GM19351 (cell line): ENCODE measurements around the gene MTLN.
"Not testable (repeated sequence)": the region's sequence is repeated elsewhere in the genome, so short reads cannot be mapped to it uniquely, and the experiment has no call there.

Experiments
- ATAC-seq: cut with Tn5 transposase; IDR thresholded peaks from one replicate; pipeline ENCODE4 v1.9.1; 2021; ENCODE audit warnings: mild to moderate bottlenecking, moderate library complexity; ENCODE audit not compliant: unreplicated experiment

MTLN gene

DNA sequence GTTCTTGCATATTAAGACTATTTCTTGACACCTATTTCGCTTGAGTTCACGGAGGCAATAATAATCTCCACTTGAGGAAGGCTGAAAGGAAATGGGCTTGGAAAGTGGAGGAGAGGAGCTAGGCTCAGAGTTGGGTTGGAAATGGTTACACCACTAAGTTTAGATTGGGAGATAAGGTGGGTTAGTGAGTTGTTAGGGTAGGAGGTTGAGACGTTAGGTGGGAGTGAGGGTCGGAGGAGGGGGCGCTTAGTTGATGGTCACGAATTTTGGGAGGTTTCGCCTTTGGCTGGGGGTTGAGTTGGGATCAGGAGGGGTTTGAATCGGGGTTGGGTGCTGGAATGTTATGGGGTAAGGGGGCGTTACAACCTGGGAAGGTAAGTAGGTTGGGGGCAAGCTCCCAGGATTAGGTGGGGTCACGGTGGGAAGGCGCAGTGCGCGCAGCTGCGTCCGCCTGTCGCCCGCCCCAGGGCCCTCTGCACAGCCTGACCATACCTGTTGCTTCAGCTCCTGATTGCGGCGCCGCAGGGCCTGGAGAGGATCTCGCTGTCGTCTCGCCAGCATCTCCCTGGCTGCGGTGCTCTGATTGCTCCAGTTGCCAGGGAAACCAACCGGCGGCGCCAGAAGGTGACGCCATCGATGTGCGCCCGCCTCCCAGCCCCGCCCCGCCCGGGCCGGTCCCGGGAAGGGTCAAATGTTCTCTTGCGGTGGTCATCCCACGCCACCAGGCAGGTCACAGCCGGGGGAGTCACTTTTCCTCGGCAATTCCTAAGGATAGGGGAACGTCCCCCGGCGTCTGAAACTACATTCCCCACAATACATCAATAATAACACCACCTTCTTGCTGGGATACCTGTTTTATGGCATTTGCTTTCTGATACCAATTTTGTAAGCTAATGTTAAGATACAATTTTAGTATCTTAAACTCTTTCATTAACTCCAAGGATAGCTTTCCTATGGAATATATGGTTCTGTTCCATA is 7.7 kb downstream of the MTLN start, which contains the start of gene NPHP1:
Gene NPHP1 (minus strand): TSS at position 606 of the 978 bp plus-strand sequence. CDS start 45 bp downstream, at position 561.
- peak; percentile 95 for ATAC-seq

- ATAC-seq = no peak
These were observed 14.3 kb downstream of the MTLN start for GRCh38 chr2:110198016-110198415.

- no peak for ATAC-seq
These were observed 14.9 kb downstream of the MTLN start for GRCh38 chr2:110197452-110197851.

- not testable (repeated sequence) for ATAC-seq
These were observed 22.2 kb downstream of the MTLN start for GRCh38 chr2:110190169-110190568.

DNA sequence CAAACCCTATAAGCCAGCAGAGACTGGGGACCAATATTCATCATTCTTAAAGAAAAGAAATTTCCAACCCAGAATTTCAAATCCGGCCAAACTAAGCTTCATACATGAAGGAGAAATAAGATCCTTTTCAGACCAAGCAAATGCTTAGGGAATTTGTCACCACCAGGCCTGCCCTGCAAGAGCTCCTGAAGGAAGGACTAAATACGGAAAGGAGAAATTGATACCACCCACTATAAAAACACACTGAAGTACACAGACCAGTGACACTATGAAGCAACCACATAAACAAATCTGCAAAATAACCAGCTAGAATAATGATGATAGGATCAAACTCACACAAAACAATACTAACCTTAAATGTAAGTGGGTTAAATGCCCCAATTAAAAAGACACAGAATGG is 29.9 kb downstream of the MTLN start:
- ATAC-seq = no peak

DNA sequence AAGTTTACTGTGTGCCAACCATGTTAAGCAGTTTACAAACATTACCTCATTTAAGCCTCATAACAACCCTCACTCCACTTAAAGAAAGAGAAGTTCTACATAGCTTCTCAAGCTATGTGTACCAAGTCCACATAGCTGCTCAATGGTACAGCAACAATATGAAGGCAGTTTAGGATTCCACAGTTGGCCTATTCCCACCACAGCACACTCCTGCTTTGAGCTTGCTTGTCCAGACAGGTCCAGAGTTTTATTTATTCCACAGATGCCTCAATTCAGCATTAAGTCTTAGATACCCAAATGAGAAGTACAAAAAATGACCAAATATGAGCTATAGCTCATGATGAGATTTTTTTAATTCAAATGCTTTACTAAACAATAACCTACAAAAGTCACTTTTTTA is 32.3 kb downstream of the MTLN start:
- ATAC-seq = no peak

DNA sequence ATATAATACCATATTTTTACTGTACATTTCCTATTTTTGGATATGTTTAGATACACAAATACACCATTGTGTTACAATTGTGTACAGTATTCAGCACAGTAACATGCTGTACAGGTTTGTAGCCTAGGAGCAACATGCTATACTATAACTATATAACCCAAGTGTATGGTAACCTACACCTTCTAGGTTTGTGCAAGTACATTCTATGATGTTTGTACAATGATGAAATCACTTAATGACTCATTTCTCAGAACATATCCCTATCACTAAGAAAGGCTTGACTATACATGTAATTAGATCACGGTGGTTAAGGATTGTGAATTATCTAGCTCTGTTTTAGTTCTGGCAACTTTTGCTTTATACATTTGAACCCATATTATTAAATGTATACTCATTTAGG is 38.8 kb downstream of the MTLN start:
- no peak for ATAC-seq

DNA sequence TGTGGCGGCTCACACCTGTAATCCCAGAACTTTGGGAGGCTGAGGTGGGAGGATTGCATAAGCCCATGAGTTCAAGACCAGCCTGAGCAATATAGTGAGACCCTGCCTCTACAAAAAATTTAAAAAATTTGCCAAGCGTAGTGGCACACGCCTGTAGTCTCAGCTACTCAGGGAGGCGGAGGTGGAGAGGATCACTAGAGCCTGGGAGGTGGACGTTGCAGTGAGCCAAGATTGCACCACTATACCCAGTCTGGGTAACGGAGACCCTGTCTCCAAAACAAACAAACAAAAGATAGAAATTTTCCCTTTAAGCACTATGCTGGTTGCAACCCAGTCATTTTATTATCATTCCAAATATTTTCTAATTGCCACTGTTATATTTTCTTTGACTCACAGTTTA is 39.8 kb downstream of the MTLN start:
- ATAC-seq = no peak

DNA sequence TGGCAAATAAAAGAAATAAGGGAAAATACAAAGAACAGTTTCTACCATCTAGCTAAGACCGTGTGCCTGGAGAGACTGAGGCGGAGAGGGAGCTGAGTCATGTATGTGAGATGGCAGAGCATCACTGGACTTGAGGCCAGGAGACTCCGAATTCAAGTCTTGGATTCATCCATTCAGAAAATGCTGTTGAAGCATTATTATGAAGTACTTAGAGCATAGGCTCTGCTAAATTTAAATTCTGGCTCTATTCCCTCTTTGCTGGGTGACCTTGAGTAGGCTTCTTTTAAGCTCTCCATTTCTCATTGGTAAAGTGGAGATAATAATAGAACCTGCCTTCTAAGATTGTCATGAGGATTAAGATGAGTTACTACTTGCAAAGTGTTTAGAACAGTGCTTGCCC is 42.2 kb downstream of the MTLN start:
- no peak for ATAC-seq

GRCh38 chr2:110167326-110168000 is 44.9 kb downstream of the MTLN start:
- no peak for ATAC-seq

DNA sequence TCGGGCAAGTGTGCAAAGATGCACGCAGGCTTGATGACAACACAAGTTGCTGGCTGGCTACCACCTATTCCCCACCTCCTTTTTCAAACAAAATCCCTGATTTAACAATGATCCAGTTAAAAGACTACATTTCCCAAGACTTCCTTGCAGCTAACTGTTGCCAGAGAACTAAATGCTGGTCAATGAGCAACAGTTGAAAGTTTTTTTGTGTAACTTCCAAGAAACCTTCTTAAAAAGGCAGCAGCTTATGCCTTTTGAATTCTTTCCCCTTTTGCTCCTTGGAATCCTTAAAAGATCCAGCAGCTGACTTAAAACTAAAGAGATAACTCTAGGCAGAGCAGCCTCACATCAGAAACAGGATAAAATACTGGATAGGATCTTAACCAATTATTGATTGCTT is 46.1 kb downstream of the MTLN start:
- no peak for ATAC-seq
